Osteoblast (primary cell): ENCODE results near the gene HDDC3. TPM values are rescaled to one million over a fixed set of nuclear protein-coding genes. Genes with fewer than 3 reads are reported as not detected.

ENCODE experiments used
- DNase-seq: peaks from one replicate; pipeline ENCODE4 v3.0.0; 2011; ENCODE audit warnings: low spot score, mixed read lengths; ENCODE audit not compliant: insufficient read length; ENCODE audit errors: missing footprints
- H2AFZ ChIP-seq: 2 replicates; pipeline ENCODE4 v1.6.0; 2011; ENCODE audit warnings: mild to moderate bottlenecking, low read length
- H3K27ac ChIP-seq: 2 replicates; pipeline ENCODE4 v1.5.1; 2011; ENCODE audit warnings: mild to moderate bottlenecking, low read depth, low read length, moderate library complexity
- H3K27me3 ChIP-seq: 2 replicates; pipeline ENCODE4 v1.6.0; 2012; ENCODE audit warnings: mild to moderate bottlenecking, control low read depth, inconsistent platforms, low read length, moderate library complexity; ENCODE audit not compliant: insufficient read depth
- H3K36me3 ChIP-seq: 2 replicates; pipeline ENCODE4 v1.5.1; 2011; ENCODE audit warnings: mild to moderate bottlenecking, low read length, control low read depth, moderate library complexity; ENCODE audit not compliant: insufficient read depth
- H3K4me1 ChIP-seq: 2 replicates; pipeline ENCODE4 v1.5.1; 2011; ENCODE audit warnings: mild to moderate bottlenecking, low read length, control low read depth, moderate library complexity; ENCODE audit not compliant: insufficient read depth
- H3K4me2 ChIP-seq: 2 replicates; pipeline ENCODE4 v1.6.0; 2011; ENCODE audit warnings: mild to moderate bottlenecking, low read length; ENCODE audit not compliant: insufficient read depth
- H3K4me3 ChIP-seq: fragments of 200-600 bp; sonication (generic); 3 replicates; pipeline ENCODE4 v1.5.1; 2012; ENCODE audit warnings: mild to moderate bottlenecking, low read length, inconsistent platforms; ENCODE audit not compliant: insufficient read depth
- H3K79me2 ChIP-seq: 2 replicates; pipeline ENCODE4 v1.6.0; 2012; ENCODE audit warnings: mild to moderate bottlenecking, low read length, control low read depth, inconsistent platforms; ENCODE audit not compliant: insufficient read depth
- H3K9me3 ChIP-seq: 2 replicates; pipeline ENCODE4 v1.5.1; 2011; ENCODE audit warnings: low read depth, low read length, control low read depth
- H4K20me1 ChIP-seq: 2 replicates; pipeline ENCODE4 v1.6.0; 2012; ENCODE audit warnings: mild to moderate bottlenecking, low read length, control low read depth; ENCODE audit not compliant: insufficient read depth
- CTCF ChIP-seq: IDR thresholded peaks from 2 replicates; pipeline ENCODE4 v1.5.1; 2011; ENCODE audit warnings: mild to moderate bottlenecking, low read depth, low read length, moderate library complexity; ENCODE audit errors: extremely low read depth
- total RNA-seq: library from RNA; depleted of rRNA; stranded (reverse); fragments of >200 nt; gene quantifications from 2 replicates; pipeline ENCODE4 v1.2.3, GENCODE V29; 2012

The HDDC3 gene
- total RNA-seq, 1 donor, result 11.6 TPM

- no peaks in the 10 kb centered on the region for H4K20me1 ChIP-seq
- no peaks in the 10 kb centered on the region for H3K4me1 ChIP-seq
- H3K4me3 ChIP-seq, result no peak overlapping the region
- peaks cover 56% of the 10 kb centered on the region for H3K36me3 ChIP-seq
- no peak overlapping the region for H2AFZ ChIP-seq
- no peak overlapping the region for H3K4me2 ChIP-seq
- no peak overlapping the region for H3K27ac ChIP-seq
- no peak for TF ChIP-seq CTCF
- no peaks in the 10 kb centered on the region for H3K27me3 ChIP-seq
- H3K79me2 ChIP-seq, result peaks cover 2% of the 10 kb centered on the region
- H3K9me3 ChIP-seq, result no peaks in the 10 kb centered on the region
- no peak for DNase-seq
Measured at GRCh38 chr15:90974216-90974615, 41.9 kb upstream of the HDDC3 start.

- no peak overlapping the region for H3K4me2 ChIP-seq
- no peaks in the 10 kb centered on the region for H3K9me3 ChIP-seq
- H3K4me1 ChIP-seq, result no peaks in the 10 kb centered on the region
- no peaks in the 10 kb centered on the region for H3K27me3 ChIP-seq
- no peak overlapping the region for H2AFZ ChIP-seq
- no peak for DNase-seq
- H3K36me3 ChIP-seq, result peaks cover 52% of the 10 kb centered on the region
- peaks cover 2% of the 10 kb centered on the region for H3K79me2 ChIP-seq
- no peak overlapping the region for H3K4me3 ChIP-seq
- no peak overlapping the region for H3K27ac ChIP-seq
- H4K20me1 ChIP-seq, result no peaks in the 10 kb centered on the region
- no peak for TF ChIP-seq CTCF
Measured at GRCh38 chr15:90972133-90972532, 39.8 kb upstream of the HDDC3 start.

- no peak overlapping the region for H3K27ac ChIP-seq
- no peak overlapping the region for H2AFZ ChIP-seq
- H3K36me3 ChIP-seq, result peaks cover 50% of the 10 kb centered on the region
- no peak overlapping the region for H3K4me3 ChIP-seq
- DNase-seq, result no peak
- TF ChIP-seq CTCF, result no peak
- H3K9me3 ChIP-seq, result no peaks in the 10 kb centered on the region
- no peaks in the 10 kb centered on the region for H4K20me1 ChIP-seq
- no peaks in the 10 kb centered on the region for H3K27me3 ChIP-seq
- H3K4me1 ChIP-seq, result no peaks in the 10 kb centered on the region
- peaks cover 2% of the 10 kb centered on the region for H3K79me2 ChIP-seq
- H3K4me2 ChIP-seq, result no peak overlapping the region
Measured at GRCh38 chr15:90970274-90970673, 37.9 kb upstream of the HDDC3 start.

- H3K36me3 ChIP-seq, result peaks cover 49% of the 10 kb centered on the region
Measured at GRCh38 chr15:90968434-90968833, 36.1 kb upstream of the HDDC3 start.

More at GRCh38 chr15:90968434-90968833, 36.1 kb upstream of the HDDC3 start:
- H3K27ac ChIP-seq, result no peak overlapping the region
- peaks cover 8% of the 10 kb centered on the region for H3K79me2 ChIP-seq
- H2AFZ ChIP-seq, result no peak overlapping the region
- H4K20me1 ChIP-seq, result no peaks in the 10 kb centered on the region
- H3K4me3 ChIP-seq, result no peak overlapping the region
- no peaks in the 10 kb centered on the region for H3K27me3 ChIP-seq
- no peak for TF ChIP-seq CTCF
- no peak overlapping the region for H3K4me2 ChIP-seq
- no peak for DNase-seq
- no peaks in the 10 kb centered on the region for H3K4me1 ChIP-seq
- no peaks in the 10 kb centered on the region for H3K9me3 ChIP-seq
